CD4-positive, alpha-beta T cell treated with Interleukin-12 subunit alpha and Interleukin-12 subunit beta, for 1 hour (primary cell): ENCODE measurements around the gene GTPBP2.
"Not testable (repeated sequence)": the region's sequence is repeated elsewhere in the genome, so short reads cannot be mapped to it uniquely, and the experiment has no call there.

ENCODE experiments used
- DNase-seq: peaks from one replicate; pipeline ENCODE4 v3.0.0-alpha.2; 2020

The GTPBP2 gene

GRCh38 chr6:43623880-43624785 is 4.9 kb downstream of the GTPBP2 start:
- DNase-seq, result no peak

GRCh38 chr6:43622541-43622940 is 6.5 kb downstream of the GTPBP2 start:
- DNase-seq, result no peak

- DNase-seq, result no peak
These were observed 7.3 kb downstream of the GTPBP2 start for GRCh38 chr6:43621836-43622180.

GRCh38 chr6:43621078-43621835 is 7.8 kb downstream of the GTPBP2 start:
- DNase-seq, result no peak

- DNase-seq, result no peak
These were observed 12.2 kb downstream of the GTPBP2 start for GRCh38 chr6:43616725-43617472.

- DNase-seq, result no peak
These were observed 14.7 kb downstream of the GTPBP2 start for GRCh38 chr6:43614396-43614730.

GRCh38 chr6:43613721-43614395 is 15.2 kb downstream of the GTPBP2 start:
- DNase-seq, result no peak

GRCh38 chr6:43610431-43610830 is 18.6 kb downstream of the GTPBP2 start:
- no peak for DNase-seq

- no peak for DNase-seq
These were observed 19.7 kb downstream of the GTPBP2 start for GRCh38 chr6:43609402-43609801.

GRCh38 chr6:43608807-43609206 is 20.3 kb downstream of the GTPBP2 start:
- DNase-seq, result no peak

- peak; percentile 61 for DNase-seq
These were observed 20.7 kb downstream of the GTPBP2 start for GRCh38 chr6:43608310-43608763.

GRCh38 chr6:43606019-43606418 is 23.0 kb downstream of the GTPBP2 start:
- no peak for DNase-seq

- no peak for DNase-seq
These were observed 24.9 kb downstream of the GTPBP2 start for GRCh38 chr6:43604174-43604573.

GRCh38 chr6:43600595-43600994 is 28.5 kb downstream of the GTPBP2 start:
- DNase-seq, result no peak

- no peak for DNase-seq
These were observed 35.1 kb downstream of the GTPBP2 start for GRCh38 chr6:43593938-43594337.

GRCh38 chr6:43589564-43589963 is 39.5 kb downstream of the GTPBP2 start:
- DNase-seq, result not testable (repeated sequence)

- DNase-seq, result no peak
These were observed 40.9 kb downstream of the GTPBP2 start for GRCh38 chr6:43588194-43588593.

- DNase-seq, result peak; percentile 36
These were observed 44.0 kb downstream of the GTPBP2 start for GRCh38 chr6:43584892-43585570.

GRCh38 chr6:43582911-43583310 is 46.2 kb downstream of the GTPBP2 start:
- no peak for DNase-seq

GRCh38 chr6:43579171-43579570 is 49.9 kb downstream of the GTPBP2 start:
- no peak for DNase-seq

- DNase-seq, result no peak
These were observed 50.3 kb downstream of the GTPBP2 start for GRCh38 chr6:43578748-43579147.
